Upper lobe of left lung (tissue), 6 donors: ENCODE results near the gene PLA2G4D. TPM values are rescaled to one million over a fixed set of nuclear protein-coding genes. Genes with fewer than 3 reads are reported as not detected.

Experiments used
- ATAC-seq, 2 donors: fragments of 200-7000 bp; cut with Tn5 transposase; one replicate each; pipeline ENCODE4 v1.9.1; 2022; ENCODE audit warnings: mild to moderate bottlenecking in 2 of 2, moderate library complexity in 2 of 2; ENCODE audit not compliant: low FRiP score in 2 of 2
- DNase-seq, 2 donors: peaks; one replicate each; pipeline ENCODE4 v3.0.0-alpha.2; 2019 to 2020
- H3K27ac ChIP-seq, 4 donors: fragments of 200-600 bp; sonication (generic); one replicate each; pipeline ENCODE4 v1.5.1; 2016 to 2019
- H3K27me3 ChIP-seq, 4 donors: fragments of 200-600 bp; sonication (generic); one replicate each; pipeline ENCODE4 v1.5.1; 2017 to 2019
- H3K36me3 ChIP-seq, 4 donors: fragments of 200-600 bp; sonication (generic); one replicate each; pipeline ENCODE4 v1.5.1; 2016 to 2019
- H3K4me1 ChIP-seq, 4 donors: fragments of 200-600 bp; sonication (generic); one replicate each; pipeline ENCODE4 v1.5.1; 2018 to 2019
- H3K4me3 ChIP-seq, 4 donors: fragments of 200-600 bp; sonication (generic); one replicate each; pipeline ENCODE4 v1.5.1; 2017 to 2019; ENCODE audit warnings: mild to moderate bottlenecking in 2 of 4, moderate library complexity in 1 of 4
- H3K9me3 ChIP-seq, 4 donors: fragments of 200-600 bp; sonication (generic); one replicate each; pipeline ENCODE4 v1.5.1; 2018 to 2019
- EP300 ChIP-seq, 4 donors: sonication (generic); formaldehyde crosslinking; IDR thresholded peaks; one replicate each; pipeline ENCODE4 v1.5.1; 2017; ENCODE audit warnings: antibody characterized with exemption in 4 of 4, control low read depth in 2 of 4
- POLR2A ChIP-seq, 4 donors: fragments of 450-650 bp; IDR thresholded peaks; one replicate each; pipeline ENCODE4 v1.5.1; 2016 to 2017; ENCODE audit warnings: antibody characterized with exemption in 4 of 4, mild to moderate bottlenecking in 2 of 4
- POLR2AphosphoS5 ChIP-seq, 2 donors: sonication (generic); formaldehyde crosslinking; IDR thresholded peaks; one replicate each; pipeline ENCODE4 v1.5.1; 2017; ENCODE audit warnings: antibody characterized with exemption in 2 of 2
- WGBS, 2 donors: methylation state at CpG; one replicate each; pipeline ENCODE4 v1.1.5; 2017 to 2018; 5-methylcytosine and 5-hydroxymethylcytosine counted together
- total RNA-seq, 6 donors: library from RNA; depleted of rRNA in 4 of 6; stranded (reverse); fragments of >200 nt in 4 of 6; gene quantifications; one replicate each; pipeline versions ENCODE4 v1.1.0 to v1.2.1, GENCODE V29; 2016 to 2021
- TF ChIP-seq, protein P1 (sequence below), 6 experiments: fragments of 450-650 bp in 4 of 6; fragments of 200-600 bp in 2 of 6; sonication (generic) in 2 of 6; IDR thresholded peaks; one replicate each; pipeline ENCODE4 v1.5.1; 2016 to 2019; ENCODE audit warnings: antibody characterized with exemption in 6 of 6
- donor health status: DM: no; HTN: no; CAD: no; lungs with moderate emphysema.
- donor health status: DM: no; HTN: yes; CAD: no; lungs with severe emphysema.

PLA2G4D gene
- total RNA-seq, 6 donors from 2014 or later: not detected

DNA sequence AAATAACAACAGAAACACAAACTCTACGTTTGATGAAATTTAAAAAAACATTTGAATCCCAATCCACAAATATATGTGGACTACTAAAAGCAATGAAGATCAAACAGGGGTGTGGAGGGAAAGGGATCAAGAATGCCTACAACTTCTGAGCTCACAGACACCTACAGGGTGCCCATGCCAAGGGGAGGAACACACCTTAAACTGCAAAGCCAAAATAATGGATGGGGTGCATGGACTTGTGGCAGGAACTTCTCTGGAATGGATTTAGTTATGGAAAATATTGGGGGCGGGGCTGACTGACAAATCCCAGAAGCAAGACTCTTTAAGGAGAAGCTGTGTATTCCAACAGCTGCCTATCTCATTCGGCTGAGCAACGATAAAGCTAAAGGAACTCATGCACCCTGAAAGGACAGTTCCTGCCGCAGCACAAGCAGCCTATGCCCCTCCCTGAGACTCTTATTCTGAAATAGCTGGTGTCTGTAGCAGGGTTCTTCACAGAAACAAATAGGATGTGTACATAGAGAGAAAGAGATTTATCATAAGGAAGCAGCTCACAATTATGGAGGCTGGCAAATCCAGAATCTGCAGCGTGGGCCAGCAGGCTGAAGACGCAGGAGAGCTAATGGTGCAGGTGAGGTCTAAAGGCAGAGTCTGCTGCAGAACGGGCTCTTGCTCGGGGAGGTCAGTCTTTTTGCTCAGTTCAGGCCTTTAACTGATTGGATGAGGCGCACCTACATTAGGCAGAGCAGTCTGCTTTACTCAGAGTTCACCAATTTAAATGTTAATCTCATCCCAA lies 24.5 kb upstream of the PLA2G4D start:
- Histone ChIP-seq H3K4me1 (peaks cover 0 to 19% (median 12%) of the 10 kb centered on the region in 4 donors), H3K27ac (no peak overlapping the region), H3K4me3 (peak overlapping the region in 1 of 4 donors; percentile 4), H3K9me3 (no peaks in the 10 kb centered on the region), H3K27me3 (no peaks in the 10 kb centered on the region), H3K36me3 (no peaks in the 10 kb centered on the region)
- peak in 1 of 2 donors; percentile 31 for ATAC-seq
- 35 to 48% methylated on average over 10 of the region's 10 CpGs for WGBS, 2 donors
- DNase-seq: no peak
- TF ChIP-seq POLR2A (IDR thresholded peaks at IDR 0.05) (no peak), EP300 (IDR thresholded peaks at IDR 0.05) (no peak), POLR2AphosphoS5 (IDR thresholded peaks at IDR 0.05) (no peak)
- TF ChIP-seq, protein P1, sequence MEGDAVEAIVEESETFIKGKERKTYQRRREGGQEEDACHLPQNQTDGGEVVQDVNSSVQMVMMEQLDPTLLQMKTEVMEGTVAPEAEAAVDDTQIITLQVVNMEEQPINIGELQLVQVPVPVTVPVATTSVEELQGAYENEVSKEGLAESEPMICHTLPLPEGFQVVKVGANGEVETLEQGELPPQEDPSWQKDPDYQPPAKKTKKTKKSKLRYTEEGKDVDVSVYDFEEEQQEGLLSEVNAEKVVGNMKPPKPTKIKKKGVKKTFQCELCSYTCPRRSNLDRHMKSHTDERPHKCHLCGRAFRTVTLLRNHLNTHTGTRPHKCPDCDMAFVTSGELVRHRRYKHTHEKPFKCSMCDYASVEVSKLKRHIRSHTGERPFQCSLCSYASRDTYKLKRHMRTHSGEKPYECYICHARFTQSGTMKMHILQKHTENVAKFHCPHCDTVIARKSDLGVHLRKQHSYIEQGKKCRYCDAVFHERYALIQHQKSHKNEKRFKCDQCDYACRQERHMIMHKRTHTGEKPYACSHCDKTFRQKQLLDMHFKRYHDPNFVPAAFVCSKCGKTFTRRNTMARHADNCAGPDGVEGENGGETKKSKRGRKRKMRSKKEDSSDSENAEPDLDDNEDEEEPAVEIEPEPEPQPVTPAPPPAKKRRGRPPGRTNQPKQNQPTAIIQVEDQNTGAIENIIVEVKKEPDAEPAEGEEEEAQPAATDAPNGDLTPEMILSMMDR (IDR thresholded peaks at IDR 0.05): no peak

GRCh38 chr15:42111924-42112323 lies 17.6 kb upstream of the PLA2G4D start:
- no peak overlapping the region for H3K4me3 ChIP-seq
- WGBS, 2 donors: 49 to 53% methylated on average over 4 of the region's 4 CpGs
- ATAC-seq: no peak
- H3K27ac ChIP-seq: no peak overlapping the region
- peaks cover 5 to 12% (median 9%) of the 10 kb centered on the region in 4 donors for H3K4me1 ChIP-seq
- H3K9me3 ChIP-seq: no peaks in the 10 kb centered on the region
- H3K36me3 ChIP-seq: no peaks in the 10 kb centered on the region
- no peak for DNase-seq
- H3K27me3 ChIP-seq: no peaks in the 10 kb centered on the region
- TF ChIP-seq, protein P1 (IDR thresholded peaks at IDR 0.05): no peak
- no peak for TF ChIP-seq EP300 (IDR thresholded peaks at IDR 0.05)
- TF ChIP-seq POLR2A (IDR thresholded peaks at IDR 0.05): no peak
- TF ChIP-seq POLR2AphosphoS5 (IDR thresholded peaks at IDR 0.05): no peak

- DNase-seq (peak in 1 of 2 donors; percentile 48), ATAC-seq (no peak)
- Histone ChIP-seq H3K27me3 (no peaks in the 10 kb centered on the region), H3K9me3 (no peaks in the 10 kb centered on the region), H3K27ac (no peak overlapping the region), H3K36me3 (no peaks in the 10 kb centered on the region), H3K4me3 (no peak overlapping the region), H3K4me1 (peaks cover 13 to 25% (median 23%) of the 10 kb centered on the region in 4 donors)
- 51 to 57% methylated on average over 3 of the region's 3 CpGs for WGBS, 2 donors
- no peak for TF ChIP-seq POLR2A (IDR thresholded peaks at IDR 0.05)
- TF ChIP-seq POLR2AphosphoS5 (IDR thresholded peaks at IDR 0.05): no peak
- TF ChIP-seq, protein P1 (IDR thresholded peaks at IDR 0.05): no peak
These were observed 16.0 kb upstream of the PLA2G4D start for GRCh38 chr15:42110367-42110766.

GRCh38 chr15:42108806-42109205 lies 14.4 kb upstream of the PLA2G4D start:
- H3K4me1 ChIP-seq: peaks cover 13 to 37% (median 31%) of the 10 kb centered on the region in 4 donors
- no peaks in the 10 kb centered on the region for H3K9me3 ChIP-seq
- 45 to 66% methylated on average over 3 of the region's 3 CpGs for WGBS, 2 donors
- H3K36me3 ChIP-seq: no peaks in the 10 kb centered on the region
- DNase-seq (no peak), ATAC-seq (peak in 1 of 2 donors; percentile 21)
- no peak overlapping the region for H3K4me3 ChIP-seq
- no peak for TF ChIP-seq POLR2A (IDR thresholded peaks at IDR 0.05)
- H3K27ac ChIP-seq: no peak overlapping the region
- no peaks in the 10 kb centered on the region for H3K27me3 ChIP-seq

DNA sequence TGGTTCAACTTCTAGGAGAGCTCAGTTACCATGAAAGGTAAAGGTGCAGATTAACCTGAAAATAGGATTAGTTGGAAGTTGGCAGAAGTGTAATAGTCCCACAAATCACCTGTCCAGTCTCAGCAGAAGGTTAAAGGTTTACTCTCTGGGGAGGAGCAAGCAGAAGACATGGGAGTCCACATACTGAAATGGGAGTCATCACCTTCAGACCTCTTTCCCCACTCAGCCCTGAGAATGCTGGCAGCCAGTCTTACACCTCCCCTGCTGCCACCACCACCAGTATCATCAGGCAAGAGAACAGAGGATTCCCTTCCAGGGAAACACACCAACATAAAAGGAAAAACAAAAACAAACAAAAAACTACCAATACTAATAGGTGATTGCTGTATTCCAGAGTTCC lies 13.8 kb upstream of the PLA2G4D start:
- ATAC-seq (no peak), DNase-seq (no peak)
- Histone ChIP-seq H3K36me3 (no peaks in the 10 kb centered on the region), H3K9me3 (no peaks in the 10 kb centered on the region), H3K27me3 (no peaks in the 10 kb centered on the region), H3K27ac (no peak overlapping the region), H3K4me1 (peaks cover 13 to 37% (median 31%) of the 10 kb centered on the region in 4 donors), H3K4me3 (no peak overlapping the region)
- TF ChIP-seq POLR2A (IDR thresholded peaks at IDR 0.05) (no peak), EP300 (IDR thresholded peaks at IDR 0.05) (no peak), POLR2AphosphoS5 (IDR thresholded peaks at IDR 0.05) (no peak)
- TF ChIP-seq, protein P1 (IDR thresholded peaks at IDR 0.05): no peak
